Activated CD8-positive, alpha-beta T cell treated with anti-CD3 and anti-CD28 coated beads, Interleukin-2, amount 10 ng/mL, durations not matched to agents 7 days and 5 days (primary cell): ENCODE results near the gene PGAP1. TPM values are rescaled to one million over a fixed set of nuclear protein-coding genes. Genes with fewer than 3 reads are reported as not detected.

ENCODE experiments used
- ATAC-seq: fragments of 150-1000 bp; cut with Tn5 transposase; one replicate; pipeline ENCODE4 v1.10.0; 2021; ENCODE audit warnings: moderate library complexity
- CTCF ChIA-PET: fragments of 350-600 bp; sonication (Branson Sonifier 250); formaldehyde crosslinking; loops from one replicate; lab custom pipeline; 2021; ENCODE audit warnings: antibody characterized with exemption; lab: Charles Lee
- POLR2A ChIA-PET: fragments of 350-600 bp; sonication (Branson Sonifier 250); formaldehyde crosslinking; loops from one replicate; lab custom pipeline; 2021; ENCODE audit warnings: antibody characterized with exemption; lab: Charles Lee
- DNase-seq: peaks from one replicate; pipeline ENCODE4 v3.0.0-alpha.2; 2020
- H3K27ac Mint-ChIP-seq: one replicate; pipeline ENCODE4 v1.8.0; 2021; ENCODE audit warnings: mild to moderate bottlenecking, mixed read lengths
- H3K27me3 Mint-ChIP-seq: one replicate; pipeline ENCODE4 v1.8.0; 2021; ENCODE audit warnings: low read depth, mixed read lengths
- H3K36me3 Mint-ChIP-seq: one replicate; pipeline ENCODE4 v1.8.0; 2021; ENCODE audit warnings: low read depth, mixed read lengths
- H3K4me1 Mint-ChIP-seq: one replicate; pipeline ENCODE4 v1.8.0; 2021; ENCODE audit warnings: low read depth, mixed read lengths
- H3K4me3 Mint-ChIP-seq: one replicate; pipeline ENCODE4 v1.8.0; 2021; ENCODE audit warnings: mild to moderate bottlenecking, mixed read lengths
- H3K9me3 Mint-ChIP-seq: one replicate; pipeline ENCODE4 v1.8.0; 2022; ENCODE audit warnings: mixed read lengths; ENCODE audit not compliant: insufficient read depth
- total RNA-seq, 2 experiments: library from RNA; stranded (reverse); gene quantifications; one replicate each; pipeline ENCODE4 v1.2.3, GENCODE V29; 2021

Gene PGAP1
- total RNA-seq, 2 experiments from 2014 or later, result 33.9 to 39.5 TPM

DNA sequence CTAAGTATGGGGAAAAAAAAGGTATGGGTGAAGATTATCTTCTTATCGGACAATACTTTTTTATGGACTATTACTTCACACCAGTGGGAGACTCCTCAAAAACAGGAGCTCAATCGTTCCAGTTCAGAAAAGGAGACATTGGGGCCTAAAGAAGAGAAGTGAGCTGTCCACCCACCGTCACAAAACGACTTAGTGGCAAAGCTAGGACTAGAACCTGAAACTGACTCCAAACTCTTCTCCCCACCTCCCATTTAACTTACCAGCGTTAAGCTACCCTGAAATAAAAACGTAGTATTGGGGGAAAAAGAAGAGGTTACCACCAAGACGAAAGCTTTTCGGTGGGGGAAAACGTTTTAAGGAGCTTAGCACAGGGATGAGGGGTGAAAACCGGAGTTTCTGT is 127.5 kb downstream of the PGAP1 start:
- DNase-seq (no peak), ATAC-seq (peak; percentile 6)
- peaks cover 32% of the 10 kb centered on the region for H3K36me3 Mint-ChIP-seq
- peaks cover 11% of the 10 kb centered on the region for H3K27me3 Mint-ChIP-seq
- H3K9me3 Mint-ChIP-seq, result no peaks in the 10 kb centered on the region
- peak overlapping the region; percentile 94 for H3K4me3 Mint-ChIP-seq
- ChIA-PET POLR2A (interaction anchor here (0.5 to 2.6 kb wide), 10 partner anchors 11 to 713 kb away, joined by 3 to 16 read pairs (median 4); partner anchors contain the start of genes CCDC150, COQ10B and PGAP1), CTCF (interaction anchor here (1.0 to 2.5 kb wide), 8 partner anchors 10 to 906 kb away, joined by 3 to 12 read pairs (median 3); partner anchors contain the start of genes C2orf66, CCDC150 and MARS2)
- peak overlapping the region; percentile 94 for H3K27ac Mint-ChIP-seq
- H3K4me1 Mint-ChIP-seq, result peaks cover 30% of the 10 kb centered on the region

DNA sequence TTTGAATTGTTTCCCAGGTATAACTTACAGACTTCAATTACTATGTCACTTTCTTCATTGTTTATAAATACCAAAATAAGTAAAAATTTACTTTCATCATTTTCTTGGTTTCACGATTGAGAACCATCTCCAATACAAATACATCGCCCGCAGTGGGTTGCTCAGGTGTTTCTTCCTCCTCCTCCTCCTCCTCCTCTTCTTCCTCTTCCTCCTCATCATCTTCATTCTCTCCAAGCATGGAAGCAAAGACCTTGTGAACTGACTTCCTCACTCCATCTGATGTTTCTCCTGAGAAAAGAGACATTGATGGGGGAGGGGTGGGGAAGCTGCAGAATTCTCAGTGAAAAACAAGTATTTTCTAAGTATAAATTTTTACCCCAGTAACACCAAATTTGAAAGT is 133.6 kb downstream of the PGAP1 start:
- no peak overlapping the region for H3K4me3 Mint-ChIP-seq
- ChIA-PET POLR2A (no interaction called here), CTCF (interaction anchor here (1.2 kb wide), 1 partner anchor 42 kb away, joined by 4 read pairs; no protein-coding TSS in a partner anchor)
- H3K27me3 Mint-ChIP-seq, result no peaks in the 10 kb centered on the region
- no peaks in the 10 kb centered on the region for H3K9me3 Mint-ChIP-seq
- H3K4me1 Mint-ChIP-seq, result peaks cover 21% of the 10 kb centered on the region
- peaks cover 61% of the 10 kb centered on the region for H3K36me3 Mint-ChIP-seq
- no peak overlapping the region for H3K27ac Mint-ChIP-seq
- DNase-seq, result no peak
- ATAC-seq, result no peak

DNA sequence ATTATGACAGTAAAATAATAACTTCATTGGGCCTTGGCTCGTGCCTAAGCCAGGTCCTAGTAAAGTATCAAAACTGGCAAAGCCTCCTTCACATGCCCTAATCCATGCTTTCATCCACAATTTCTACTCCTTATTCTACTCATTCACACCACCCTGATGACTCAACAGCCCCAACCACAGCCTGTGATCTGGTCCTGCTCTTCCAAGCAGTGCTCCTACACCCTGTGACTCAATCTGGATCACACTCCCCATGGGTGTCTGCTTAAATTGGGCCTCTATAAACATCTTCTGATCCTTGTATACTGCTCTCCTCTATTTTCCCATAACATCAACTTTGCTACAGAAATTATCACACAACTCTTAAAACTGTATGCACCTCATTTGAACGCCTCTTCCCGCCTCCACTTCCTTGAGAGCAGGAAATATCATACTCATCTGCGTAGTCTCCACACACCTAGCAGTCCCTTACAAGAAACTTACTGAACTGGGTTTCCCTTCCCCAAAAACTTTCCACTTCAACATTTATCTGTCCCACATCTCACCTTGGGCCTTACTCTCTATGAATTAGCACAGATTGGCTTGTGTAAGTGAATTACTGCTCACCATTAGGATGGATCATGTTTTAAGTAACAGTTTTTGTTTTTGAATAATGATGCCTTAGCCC is 142.9 kb downstream of the PGAP1 start:
- POLR2A ChIA-PET, result no interaction called here
- H3K36me3 Mint-ChIP-seq, result peaks cover 49% of the 10 kb centered on the region
- DNase-seq, result no peak
- H3K9me3 Mint-ChIP-seq, result no peaks in the 10 kb centered on the region
- no peaks in the 10 kb centered on the region for H3K27me3 Mint-ChIP-seq
- H3K27ac Mint-ChIP-seq, result peak overlapping the region; percentile 43
- H3K4me3 Mint-ChIP-seq, result no peak overlapping the region
- ATAC-seq, result no peak
- H3K4me1 Mint-ChIP-seq, result peaks cover 7% of the 10 kb centered on the region
- CTCF ChIA-PET, result interaction anchor here (0.7 kb wide), 1 partner anchor 8 kb away, joined by 3 read pairs; no protein-coding TSS in a partner anchor

Other genes starting within 250 kb of the PGAP1 start
- gene GTF3C3, start 127.0 kb downstream of the PGAP1 start, total RNA-seq, result 10 to 100 TPM; 42.1 to 55.7 TPM
- gene C2orf66, start 117.4 kb downstream of the PGAP1 start, total RNA-seq, result under 1 TPM; 0.13 to 0.32 TPM